Pons (tissue), 1 donor: ENCODE results near the gene CEP112.
"Not testable (repeated sequence)": the region's sequence is repeated elsewhere in the genome, so short reads cannot be mapped to it uniquely, and the experiment has no call there.

ENCODE experiments used
- DNase-seq: peaks from one replicate; pipeline ENCODE4 v3.0.0-alpha.2; 2016; ENCODE audit warnings: low spot score

CEP112 gene

DNA sequence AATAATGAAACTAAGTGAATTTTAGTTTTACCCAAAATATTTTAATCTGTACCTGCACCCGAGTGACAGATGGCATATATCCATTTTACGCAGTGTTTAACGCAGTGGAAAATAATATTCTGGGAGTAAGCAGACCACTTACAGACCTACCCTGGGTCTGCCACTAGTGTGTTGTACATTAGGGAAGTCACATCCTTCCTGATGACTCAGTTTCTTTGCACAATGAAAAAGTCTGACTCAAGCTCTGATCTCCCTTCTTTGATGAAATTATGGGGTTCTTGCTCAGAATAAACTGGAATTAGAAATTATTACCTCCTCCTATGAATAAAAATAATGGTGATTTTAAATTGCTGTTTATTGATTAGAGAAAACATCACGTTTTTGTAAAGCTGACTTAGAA, 507.3 kb downstream of the CEP112 start:
- no peak for DNase-seq

GRCh38 chr17:65683428-65683827, 508.5 kb downstream of the CEP112 start:
- no peak for DNase-seq

GRCh38 chr17:65681763-65682162, 510.2 kb downstream of the CEP112 start:
- not testable (repeated sequence) for DNase-seq

- no peak for DNase-seq
Measured at GRCh38 chr17:65679165-65679845, 512.6 kb downstream of the CEP112 start.

- no peak for DNase-seq
Measured at GRCh38 chr17:65678546-65678945, 513.4 kb downstream of the CEP112 start.

DNA sequence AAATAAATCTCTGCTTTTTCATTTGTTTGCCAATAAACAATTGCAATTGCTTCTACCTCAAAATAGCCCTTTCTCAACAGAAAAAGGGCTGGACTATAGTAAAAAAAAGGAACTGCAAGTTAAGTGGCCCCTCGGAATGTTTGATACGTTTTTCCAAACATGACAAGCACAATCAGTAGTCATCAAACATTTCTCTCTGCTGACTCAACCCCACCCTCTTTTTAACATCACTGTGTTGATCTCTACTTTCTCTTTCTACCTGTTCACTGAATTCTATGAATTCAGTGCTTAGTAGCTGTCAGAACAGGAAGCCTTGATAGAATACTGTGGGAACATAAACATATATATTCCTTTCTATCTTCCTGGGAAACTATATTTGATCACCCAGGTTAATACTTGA, 514.0 kb downstream of the CEP112 start:
- DNase-seq = no peak

DNA sequence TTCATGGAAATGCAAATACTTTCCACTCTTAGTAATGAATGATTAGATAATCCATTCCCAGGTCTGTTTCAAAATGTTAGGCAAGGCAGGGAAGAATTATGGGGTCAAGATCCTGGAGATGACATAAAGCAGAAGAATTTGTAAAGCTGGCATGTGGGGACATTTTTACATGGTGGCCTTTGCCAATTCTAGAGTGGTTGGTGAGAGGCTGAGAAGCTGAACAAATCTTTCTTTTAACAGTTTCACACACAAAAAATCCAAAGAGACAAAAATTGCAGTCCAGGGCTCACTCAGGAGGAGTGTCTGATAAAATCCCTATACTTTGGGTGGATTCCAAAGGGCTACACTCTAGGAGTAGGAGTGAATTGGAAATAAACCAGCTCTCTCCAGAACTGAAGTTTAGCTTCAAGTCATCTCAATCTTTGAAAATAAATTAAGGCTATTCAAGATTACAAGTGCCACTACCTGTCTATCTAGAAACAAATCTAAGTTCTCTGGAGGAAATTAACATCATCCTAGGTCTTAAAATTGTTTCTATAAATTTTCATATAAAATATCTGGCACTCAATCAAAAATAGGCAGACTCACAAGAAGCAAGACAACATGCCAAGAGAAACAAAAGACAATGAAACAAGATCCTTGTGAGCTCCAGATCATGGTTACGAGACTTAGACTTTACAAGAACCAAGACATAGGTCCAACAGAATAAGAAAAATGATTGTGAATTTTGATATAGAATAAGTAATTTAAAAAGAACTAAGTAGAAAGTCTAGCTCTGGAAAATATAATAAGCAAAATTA, 517.5 kb downstream of the CEP112 start:
- no peak for DNase-seq

GRCh38 chr17:65670667-65671371, 521.1 kb downstream of the CEP112 start:
- DNase-seq = no peak

- no peak for DNase-seq
Measured at GRCh38 chr17:65668211-65668610, 523.7 kb downstream of the CEP112 start.

- DNase-seq = no peak
Measured at GRCh38 chr17:65667656-65668055, 524.3 kb downstream of the CEP112 start.

- DNase-seq = no peak
Measured at GRCh38 chr17:65666876-65667321, 525.0 kb downstream of the CEP112 start.

DNA sequence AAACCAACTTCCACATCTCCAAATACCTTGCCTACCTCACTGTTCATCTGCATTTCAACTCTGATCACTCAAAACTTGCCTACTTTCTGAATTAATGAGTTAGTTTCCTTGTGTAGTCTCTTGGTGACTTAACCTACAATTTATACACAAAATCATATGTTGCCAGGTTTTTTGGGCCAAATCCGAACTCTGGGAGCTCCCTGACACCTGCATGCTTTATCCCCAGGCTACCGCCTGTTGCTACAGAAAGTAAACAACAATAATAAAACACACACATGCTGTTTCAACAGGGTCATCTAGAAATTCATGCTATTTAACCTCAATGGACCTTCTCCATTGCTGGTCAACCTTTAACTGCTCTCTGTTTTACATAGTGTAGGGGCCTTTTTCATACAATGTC, 526.0 kb downstream of the CEP112 start:
- no peak for DNase-seq

DNA sequence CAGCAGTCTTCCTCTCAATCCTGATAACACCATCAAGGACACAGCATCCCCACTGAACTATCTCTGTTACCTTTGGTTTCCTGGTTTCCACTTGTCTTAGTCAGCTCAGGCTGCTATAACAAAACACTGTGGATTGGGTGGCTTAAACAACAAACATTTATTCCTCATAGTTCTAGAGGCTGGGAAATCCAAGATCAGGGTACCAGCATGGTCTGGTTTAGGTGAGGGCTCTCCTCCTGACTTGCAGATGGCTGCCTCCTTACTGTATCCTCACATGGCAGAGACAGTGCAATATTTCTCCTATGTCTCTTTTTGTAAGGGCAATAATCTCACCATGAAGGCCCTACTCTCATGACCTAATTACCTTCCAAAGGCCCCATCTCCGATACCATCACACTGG, 527.2 kb downstream of the CEP112 start:
- DNase-seq = no peak

- DNase-seq = no peak
Measured at GRCh38 chr17:65664266-65664665, 527.7 kb downstream of the CEP112 start.

GRCh38 chr17:65662196-65662595, 529.7 kb downstream of the CEP112 start:
- DNase-seq = no peak

GRCh38 chr17:65660947-65661346, 531.0 kb downstream of the CEP112 start:
- no peak for DNase-seq

GRCh38 chr17:65660078-65660477, 531.9 kb downstream of the CEP112 start:
- DNase-seq = no peak

GRCh38 chr17:65659512-65659911, 532.4 kb downstream of the CEP112 start:
- DNase-seq = no peak

GRCh38 chr17:65657251-65657828, 534.6 kb downstream of the CEP112 start:
- DNase-seq = no peak

GRCh38 chr17:65656390-65657250, 535.3 kb downstream of the CEP112 start:
- DNase-seq = no peak

- DNase-seq = no peak
Measured at GRCh38 chr17:65655706-65656105, 536.2 kb downstream of the CEP112 start.

GRCh38 chr17:65644545-65644944, 547.4 kb downstream of the CEP112 start:
- no peak for DNase-seq
